PFSK-1 (cell line): ENCODE data around the gene NDUFS5.

Experiments used
- POLR2AphosphoS5 ChIP-seq: IDR thresholded peaks from 2 replicates; pipeline ENCODE4 v1.6.1; 2012; ENCODE audit warnings: low read depth, mild to moderate bottlenecking, control low read depth, low read length, moderate library complexity
- SIN3A ChIP-seq: IDR thresholded peaks from 2 replicates; pipeline ENCODE4 v1.6.1; 2012; ENCODE audit warnings: mild to moderate bottlenecking, low read length, moderate library complexity, borderline replicate concordance; ENCODE audit not compliant: insufficient read depth
- TF ChIP-seq, protein P1 (sequence below), 2 experiments: IDR thresholded peaks; 2 replicates each; pipeline versions ENCODE4 v1.6.1 to v1.8.0; 2011 to 2012; ENCODE audit warnings: low read depth in 2 of 2, low read length in 2 of 2, control low read depth in 1 of 2, inconsistent platforms in 1 of 2, mild to moderate bottlenecking in 1 of 2, moderate library complexity in 1 of 2; ENCODE audit not compliant: insufficient read depth in 1 of 2

DNA sequence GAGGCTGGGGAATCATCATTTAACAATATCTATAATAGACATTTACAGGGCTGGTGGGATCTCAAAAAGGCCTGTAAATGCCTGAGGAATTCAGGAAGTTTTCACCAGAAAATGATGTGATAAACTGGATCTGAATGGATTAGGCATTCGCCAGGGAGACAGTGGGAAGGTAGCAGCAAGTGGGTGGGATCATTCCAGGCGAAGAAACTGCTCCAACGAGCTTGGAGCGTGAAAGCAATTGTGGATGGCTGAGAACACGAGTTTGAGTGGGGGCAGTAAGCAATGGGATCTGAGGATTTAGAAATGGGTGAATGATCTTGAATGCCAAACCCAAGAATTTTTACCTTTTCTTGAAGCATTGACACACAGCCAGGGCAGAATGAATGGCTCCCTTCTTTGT is 8.9 kb upstream of the NDUFS5 start:
- TF ChIP-seq SIN3A, result no peak
- TF ChIP-seq POLR2AphosphoS5, result no peak
- TF ChIP-seq, protein P1, sequence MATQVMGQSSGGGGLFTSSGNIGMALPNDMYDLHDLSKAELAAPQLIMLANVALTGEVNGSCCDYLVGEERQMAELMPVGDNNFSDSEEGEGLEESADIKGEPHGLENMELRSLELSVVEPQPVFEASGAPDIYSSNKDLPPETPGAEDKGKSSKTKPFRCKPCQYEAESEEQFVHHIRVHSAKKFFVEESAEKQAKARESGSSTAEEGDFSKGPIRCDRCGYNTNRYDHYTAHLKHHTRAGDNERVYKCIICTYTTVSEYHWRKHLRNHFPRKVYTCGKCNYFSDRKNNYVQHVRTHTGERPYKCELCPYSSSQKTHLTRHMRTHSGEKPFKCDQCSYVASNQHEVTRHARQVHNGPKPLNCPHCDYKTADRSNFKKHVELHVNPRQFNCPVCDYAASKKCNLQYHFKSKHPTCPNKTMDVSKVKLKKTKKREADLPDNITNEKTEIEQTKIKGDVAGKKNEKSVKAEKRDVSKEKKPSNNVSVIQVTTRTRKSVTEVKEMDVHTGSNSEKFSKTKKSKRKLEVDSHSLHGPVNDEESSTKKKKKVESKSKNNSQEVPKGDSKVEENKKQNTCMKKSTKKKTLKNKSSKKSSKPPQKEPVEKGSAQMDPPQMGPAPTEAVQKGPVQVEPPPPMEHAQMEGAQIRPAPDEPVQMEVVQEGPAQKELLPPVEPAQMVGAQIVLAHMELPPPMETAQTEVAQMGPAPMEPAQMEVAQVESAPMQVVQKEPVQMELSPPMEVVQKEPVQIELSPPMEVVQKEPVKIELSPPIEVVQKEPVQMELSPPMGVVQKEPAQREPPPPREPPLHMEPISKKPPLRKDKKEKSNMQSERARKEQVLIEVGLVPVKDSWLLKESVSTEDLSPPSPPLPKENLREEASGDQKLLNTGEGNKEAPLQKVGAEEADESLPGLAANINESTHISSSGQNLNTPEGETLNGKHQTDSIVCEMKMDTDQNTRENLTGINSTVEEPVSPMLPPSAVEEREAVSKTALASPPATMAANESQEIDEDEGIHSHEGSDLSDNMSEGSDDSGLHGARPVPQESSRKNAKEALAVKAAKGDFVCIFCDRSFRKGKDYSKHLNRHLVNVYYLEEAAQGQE (IDR thresholded peaks at IDR 0.05; ENCODE audit: insufficient read depth in 1 of 2, low read depth in 2 of 2, low read length in 2 of 2), result no peak
